ENCODE measurements around the gene GNAQ. TPM values are rescaled to one million over a fixed set of nuclear protein-coding genes. Genes with fewer than 3 reads are reported as not detected.

The GNAQ gene
- total RNA-seq, 1 experiment from 2014 or later = 48.6 TPM

DNA sequence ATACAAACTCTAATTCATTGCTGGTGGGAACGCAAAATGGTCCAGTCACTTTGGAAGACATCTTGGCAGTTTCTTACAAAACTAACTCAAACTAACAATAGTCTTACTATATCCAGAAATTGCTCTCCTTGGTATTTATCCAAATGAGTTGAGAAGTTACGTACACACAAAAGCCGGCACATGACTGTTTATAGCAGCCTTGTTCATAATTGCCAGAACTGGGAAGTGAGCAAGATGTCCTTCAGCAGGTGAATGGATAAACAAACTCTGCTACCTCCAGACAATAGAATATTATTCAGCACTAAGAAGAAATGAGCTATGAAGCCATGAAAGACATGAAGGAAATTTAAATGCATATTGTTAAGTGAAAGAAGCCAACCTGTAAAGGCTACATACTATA, 17.9 kb upstream of the GNAQ start:
- no peak overlapping the region for H3T11ph ChIP-seq (ENCODE audit: low read length)
- H3K9ac ChIP-seq (ENCODE audit: extremely low read depth, insufficient read length, low read length) = no peak overlapping the region
- H2AFZ ChIP-seq (ENCODE audit: low read length) = no peak overlapping the region
- H4K8ac ChIP-seq (replicated peaks; ENCODE audit: insufficient read length, low read depth, low read length) = no peak overlapping the region
- no peaks in the 10 kb centered on the region for H3K23me2 ChIP-seq (ENCODE audit: insufficient read length, low read depth, low read length, poor library complexity, severe bottlenecking)
- H3K4me3 Mint-ChIP-seq = no peak overlapping the region
- no peak overlapping the region for H2BK5ac ChIP-seq (ENCODE audit: insufficient read length, low read length)
- no peaks in the 10 kb centered on the region; a peak in 1 of 7 replicates for H3K36me3 Mint-ChIP-seq (ENCODE audit: insufficient read depth in 1 of 3, low read depth in 3 of 3)
- no CpG with 5 or more reads among the region's 3 CpGs for WGBS (ENCODE audit: extremely low coverage, insufficient read length, low lambda C conversion rate)
- no peak overlapping the region for H3K23ac ChIP-seq (ENCODE audit: insufficient read length, low read depth, low read length)
- no peaks in the 10 kb centered on the region for H3K79me1 ChIP-seq (ENCODE audit: insufficient read depth, low read depth, low read length, poor library complexity, severe bottlenecking)
- H3K27me3 ChIP-seq (ENCODE audit: insufficient read depth, low read length) = no peaks in the 10 kb centered on the region
- H3K4ac ChIP-seq (ENCODE audit: low read depth, low read length) = no peak overlapping the region
- no peak overlapping the region for H2BK20ac ChIP-seq (ENCODE audit: low read depth, low read length, poor library complexity, severe bottlenecking)
- no peak overlapping the region for H3K56ac ChIP-seq (ENCODE audit: insufficient read length, low read depth, low read length)
- H3K18ac ChIP-seq (ENCODE audit: insufficient read length, low read depth, low read length) = no peak overlapping the region
- no peak overlapping the region for H3K4me2 ChIP-seq (ENCODE audit: insufficient read depth, insufficient read length, low read length)
- no peaks in the 10 kb centered on the region for H4K20me1 ChIP-seq (ENCODE audit: control insufficient read depth, insufficient read depth, insufficient read length)
- H4K5ac ChIP-seq (ENCODE audit: insufficient read length, low read depth, low read length) = no peak overlapping the region
- no peak overlapping the region for H2BK120ac ChIP-seq (ENCODE audit: low read depth, low read length, poor library complexity, severe bottlenecking)
- TF ChIP-seq, protein P1, sequence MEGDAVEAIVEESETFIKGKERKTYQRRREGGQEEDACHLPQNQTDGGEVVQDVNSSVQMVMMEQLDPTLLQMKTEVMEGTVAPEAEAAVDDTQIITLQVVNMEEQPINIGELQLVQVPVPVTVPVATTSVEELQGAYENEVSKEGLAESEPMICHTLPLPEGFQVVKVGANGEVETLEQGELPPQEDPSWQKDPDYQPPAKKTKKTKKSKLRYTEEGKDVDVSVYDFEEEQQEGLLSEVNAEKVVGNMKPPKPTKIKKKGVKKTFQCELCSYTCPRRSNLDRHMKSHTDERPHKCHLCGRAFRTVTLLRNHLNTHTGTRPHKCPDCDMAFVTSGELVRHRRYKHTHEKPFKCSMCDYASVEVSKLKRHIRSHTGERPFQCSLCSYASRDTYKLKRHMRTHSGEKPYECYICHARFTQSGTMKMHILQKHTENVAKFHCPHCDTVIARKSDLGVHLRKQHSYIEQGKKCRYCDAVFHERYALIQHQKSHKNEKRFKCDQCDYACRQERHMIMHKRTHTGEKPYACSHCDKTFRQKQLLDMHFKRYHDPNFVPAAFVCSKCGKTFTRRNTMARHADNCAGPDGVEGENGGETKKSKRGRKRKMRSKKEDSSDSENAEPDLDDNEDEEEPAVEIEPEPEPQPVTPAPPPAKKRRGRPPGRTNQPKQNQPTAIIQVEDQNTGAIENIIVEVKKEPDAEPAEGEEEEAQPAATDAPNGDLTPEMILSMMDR (conservative IDR thresholded peaks at IDR 0.05) = no peak
- no peak for DNase-seq
- H3K9me3 ChIP-seq (ENCODE audit: control insufficient read depth, low read depth, low read length) = no peaks in the 10 kb centered on the region
- no peaks in the 10 kb centered on the region; the same call in 1 of the 2 replicates for H3K27me3 Mint-ChIP-seq (ENCODE audit: low read depth)
- H3K4me1 Mint-ChIP-seq = peaks cover under 1 to 2% of the 10 kb centered on the region in 2 experiments; a peak in 3 of 4 replicates
- H3K14ac ChIP-seq (ENCODE audit: insufficient read depth, low read length) = no peak overlapping the region
- no peak overlapping the region for H2AK5ac ChIP-seq (ENCODE audit: insufficient read length, low read length)
- H3K9me3 Mint-ChIP-seq = no peaks in the 10 kb centered on the region
- no peak overlapping the region for H2BK15ac ChIP-seq (ENCODE audit: low read depth, low read length)
- no peak overlapping the region for H3K27ac ChIP-seq (ENCODE audit: insufficient read length, low read depth, low read length)
- H3K79me2 ChIP-seq (ENCODE audit: insufficient read depth, low read length) = no peaks in the 10 kb centered on the region
- no peak overlapping the region for H4K91ac ChIP-seq (ENCODE audit: insufficient read length, low read depth, low read length)
- H2BK12ac ChIP-seq (ENCODE audit: insufficient read length, low read depth, low read length) = no peak overlapping the region
- no peaks in the 10 kb centered on the region for H3K4me1 ChIP-seq (ENCODE audit: insufficient read depth, low read length)
- no peak overlapping the region; a peak in 1 of 7 replicates for H3K27ac Mint-ChIP-seq
